ENCODE measurements around the gene GSTM1.

GSTM1 gene

DNA sequence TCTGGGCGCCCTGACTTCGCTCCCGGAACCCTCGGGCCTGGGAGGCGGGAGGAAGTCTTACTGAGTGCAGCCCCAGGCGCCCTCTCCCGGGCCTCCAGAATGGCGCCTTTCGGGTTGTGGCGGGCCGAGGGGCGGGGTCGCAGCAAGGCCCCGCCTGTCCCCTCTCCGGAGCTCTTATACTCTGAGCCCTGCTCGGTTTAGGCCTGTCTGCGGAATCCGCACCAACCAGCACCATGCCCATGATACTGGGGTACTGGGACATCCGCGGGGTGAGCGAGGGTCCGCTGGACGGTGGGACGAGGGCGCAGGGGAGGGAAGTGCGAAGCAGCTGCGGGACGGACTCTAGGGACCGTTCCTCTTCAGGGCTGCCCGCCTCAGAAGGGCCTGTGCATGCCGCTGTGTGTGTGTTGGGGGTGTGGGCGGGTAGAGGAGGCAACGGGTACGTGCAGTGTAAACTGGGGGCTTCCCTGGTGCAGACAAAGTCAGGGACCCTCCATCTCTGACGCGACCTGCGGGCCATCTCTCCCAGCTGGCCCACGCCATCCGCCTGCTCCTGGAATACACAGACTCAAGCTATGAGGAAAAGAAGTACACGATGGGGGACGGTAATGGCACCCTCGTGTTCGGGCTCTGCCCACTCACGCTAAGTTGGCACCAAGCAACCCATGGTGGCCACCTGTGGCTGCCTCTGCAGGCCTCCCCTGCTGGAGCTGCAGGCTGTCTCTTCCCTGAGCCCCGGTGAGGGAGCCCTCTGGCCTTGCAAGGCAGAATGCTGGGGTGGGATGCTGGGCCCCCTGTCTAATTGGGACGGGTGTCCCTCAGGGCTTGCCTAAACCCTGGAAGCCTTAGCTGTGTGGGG lies at the start of gene GSTM1:
TSS of gene GSTM1 (plus strand) at position 177 of the 859 bp plus-strand sequence. CDS start at position 234, 57 bp downstream.
- DNase-seq = no peak

DNA sequence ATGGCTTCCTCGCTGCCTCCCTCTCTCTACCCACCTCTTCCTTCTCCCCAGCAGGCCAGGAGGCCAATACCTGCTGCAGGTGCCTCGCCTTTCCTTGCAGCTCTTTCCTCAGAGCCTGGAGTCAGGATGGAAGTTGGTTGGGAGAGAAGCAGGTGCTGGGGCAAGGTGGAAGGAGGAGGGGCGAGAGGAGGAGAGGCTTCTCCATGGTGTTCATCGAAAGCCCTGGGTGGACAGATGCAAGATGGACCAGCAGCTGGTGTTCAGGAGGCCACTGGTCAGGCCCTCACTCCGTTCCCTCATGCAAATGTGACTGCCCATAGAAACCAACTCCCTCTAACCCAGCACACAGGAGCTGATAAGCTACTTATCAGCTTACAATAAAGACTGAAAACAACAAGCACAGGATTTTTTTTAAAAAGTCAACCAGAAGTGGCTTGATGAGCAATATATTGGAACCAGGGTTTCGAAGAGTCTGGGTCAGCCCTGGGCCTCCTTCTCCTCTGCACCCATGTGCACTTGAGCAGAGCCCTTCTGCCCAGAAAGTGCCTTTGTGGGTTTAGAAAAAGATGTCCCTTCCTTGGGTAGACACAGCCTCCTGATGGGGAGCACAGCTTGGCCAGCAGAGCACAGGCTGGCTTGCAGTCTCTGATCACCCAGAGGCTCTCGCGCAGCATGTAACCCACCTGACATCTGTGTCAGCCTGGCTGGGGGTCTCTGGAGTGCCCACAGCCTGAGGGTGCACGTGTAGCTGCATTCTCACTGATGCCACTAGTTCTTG lies 48.4 kb upstream of the GSTM1 start:
- DNase-seq = no peak

DNA sequence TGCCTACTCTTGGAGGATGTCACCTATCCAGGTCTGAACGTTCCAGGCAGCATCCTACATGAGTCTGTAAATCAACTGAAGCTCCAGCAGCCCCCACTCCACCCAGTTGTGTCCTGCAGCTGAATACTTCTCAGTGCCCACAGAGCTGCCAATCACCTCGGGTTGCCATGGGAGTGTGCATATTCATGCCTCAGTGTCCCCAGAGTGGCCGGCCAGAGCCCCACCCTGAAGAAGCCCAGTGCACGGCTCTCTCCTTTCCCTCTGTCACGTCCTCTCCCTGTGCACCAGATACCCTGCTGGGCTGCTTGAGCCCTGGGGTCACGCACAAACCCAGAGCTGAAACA lies 47.8 kb upstream of the GSTM1 start:
- DNase-seq = no peak

DNA sequence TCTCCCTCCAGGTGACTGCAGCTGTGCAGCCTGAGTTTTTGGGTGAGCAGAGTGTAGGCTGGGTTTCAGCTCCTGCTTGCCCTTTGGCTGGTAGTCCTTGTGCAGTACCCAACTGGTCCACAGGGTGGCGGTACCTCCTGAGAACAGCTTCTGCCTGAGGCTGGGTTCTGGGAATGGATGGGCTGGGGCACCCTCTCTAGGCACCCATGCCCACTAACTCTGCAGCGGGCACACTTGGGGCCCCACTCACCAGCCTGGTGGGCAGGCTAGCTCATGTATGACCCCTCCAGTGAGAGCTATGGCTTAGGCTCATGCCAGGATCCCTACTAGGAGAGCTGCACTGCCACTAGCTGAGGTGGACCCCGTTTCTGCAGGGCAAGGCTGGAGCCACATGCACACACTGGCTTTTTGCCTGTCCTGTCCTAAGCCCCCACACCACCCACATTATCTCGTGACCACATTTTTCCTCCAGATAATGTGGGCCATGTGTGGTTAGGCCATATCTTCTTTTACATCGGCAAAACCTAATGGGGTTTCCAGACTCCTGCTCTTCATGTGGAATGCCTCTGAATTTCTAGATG lies 47.2 kb upstream of the GSTM1 start:
- peak; percentile 54 for DNase-seq

- no peak for DNase-seq
Measured at GRCh38 chr1:109641078-109641740, 46.4 kb upstream of the GSTM1 start.

GRCh38 chr1:109641861-109642260 lies 45.8 kb upstream of the GSTM1 start:
- DNase-seq = no peak

GRCh38 chr1:109642626-109643025 lies 45.0 kb upstream of the GSTM1 start:
- DNase-seq = no peak

DNA sequence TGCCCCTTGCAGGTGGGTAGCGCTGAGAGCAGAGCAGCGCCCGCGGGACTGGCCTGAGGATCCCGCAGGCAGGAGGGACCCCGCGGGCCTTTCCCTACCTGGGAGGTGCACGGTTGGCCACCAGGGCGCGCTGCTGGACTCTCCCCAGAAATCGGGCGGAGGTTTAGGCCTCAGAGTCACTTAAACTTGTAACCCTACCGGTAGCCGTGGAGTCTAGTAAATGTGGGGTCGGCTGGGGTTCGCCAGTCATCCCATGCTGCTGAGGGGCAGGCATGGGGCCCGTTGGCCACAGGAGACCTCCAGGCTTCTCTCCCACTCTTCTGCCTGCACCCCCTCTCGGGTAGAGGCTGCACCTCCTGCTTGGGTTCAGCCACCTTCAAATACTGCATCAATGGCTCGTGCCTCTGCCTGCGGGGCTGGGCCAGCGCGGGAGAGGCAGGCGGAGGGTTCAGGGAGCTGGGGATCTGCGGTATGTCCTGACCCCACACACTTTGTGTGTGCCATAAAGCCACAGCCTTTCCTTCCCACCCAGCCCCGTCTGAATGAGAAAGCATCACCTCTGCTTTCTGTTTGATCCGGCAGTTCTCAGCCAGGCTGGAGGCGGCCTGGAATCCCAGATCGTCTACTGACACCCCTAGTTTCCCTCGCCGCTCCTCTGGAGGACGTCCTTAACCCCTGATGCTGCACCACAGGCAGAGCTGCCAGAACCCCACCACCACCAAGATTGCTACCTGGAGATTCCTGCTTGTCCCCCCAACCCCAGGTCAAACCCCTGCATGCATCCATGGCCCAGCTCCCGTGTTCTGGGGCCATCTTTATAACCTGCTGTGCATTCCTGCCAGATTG lies 44.0 kb upstream of the GSTM1 start:
- no peak for DNase-seq

DNA sequence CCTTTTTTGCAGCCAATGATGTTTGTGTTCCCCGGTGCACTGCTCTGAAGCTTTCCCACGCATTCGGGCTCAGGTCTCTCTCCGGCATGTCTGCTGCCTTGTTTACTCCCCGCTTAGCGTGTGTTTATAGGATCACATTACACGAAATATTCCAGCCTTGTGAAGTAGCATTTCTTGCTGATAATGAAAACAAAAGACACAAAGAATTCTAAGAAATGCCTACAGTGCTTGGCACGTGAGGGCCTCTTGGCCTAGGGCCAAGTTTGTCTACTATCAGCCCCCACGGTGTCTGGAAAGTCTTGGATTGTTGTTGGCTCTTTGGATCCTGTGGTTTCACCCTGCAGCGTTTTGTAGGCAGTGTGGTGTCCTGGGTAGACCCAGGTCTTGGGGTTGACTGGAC lies 42.9 kb upstream of the GSTM1 start:
- DNase-seq = no peak

DNA sequence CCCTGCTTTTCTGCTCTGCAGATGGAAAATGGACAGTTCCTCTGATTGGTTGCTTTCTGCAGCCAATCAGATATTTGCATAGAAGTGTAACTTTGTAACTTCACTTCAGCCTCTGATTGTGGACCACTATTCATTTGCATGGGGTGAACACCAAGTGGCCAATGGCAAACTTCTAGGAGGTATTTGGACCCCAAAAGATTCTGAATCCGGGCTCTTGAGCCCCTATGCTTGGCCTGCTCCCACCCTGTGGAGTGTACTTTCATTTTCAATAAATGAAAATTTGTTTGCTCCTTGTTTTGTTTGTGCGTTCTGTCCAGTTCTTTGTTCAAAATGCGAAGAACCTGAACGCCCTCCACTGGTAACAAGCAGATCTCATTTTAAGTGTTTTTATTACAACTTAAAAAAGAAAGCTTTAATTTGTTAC lies 38.1 kb upstream of the GSTM1 start:
- DNase-seq = no peak

DNA sequence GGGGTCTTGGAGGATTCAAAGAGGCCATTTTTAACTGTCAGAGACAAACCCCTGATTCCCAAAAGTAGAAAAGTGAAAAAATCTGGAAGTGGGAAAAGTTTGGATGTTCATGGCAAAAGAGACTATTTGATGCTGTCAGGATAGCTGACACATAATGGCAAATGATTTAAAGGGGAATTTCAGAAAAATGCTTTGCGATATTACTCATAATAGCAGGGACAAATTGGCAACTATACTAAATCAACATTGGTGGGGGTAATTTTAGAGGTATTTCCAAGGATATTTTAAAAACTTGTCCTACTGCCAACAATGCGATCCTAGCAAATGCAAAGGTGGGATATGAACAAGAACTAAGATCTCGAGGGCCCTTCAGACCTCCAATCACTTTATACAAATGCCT lies 37.0 kb upstream of the GSTM1 start:
- DNase-seq = no peak

DNA sequence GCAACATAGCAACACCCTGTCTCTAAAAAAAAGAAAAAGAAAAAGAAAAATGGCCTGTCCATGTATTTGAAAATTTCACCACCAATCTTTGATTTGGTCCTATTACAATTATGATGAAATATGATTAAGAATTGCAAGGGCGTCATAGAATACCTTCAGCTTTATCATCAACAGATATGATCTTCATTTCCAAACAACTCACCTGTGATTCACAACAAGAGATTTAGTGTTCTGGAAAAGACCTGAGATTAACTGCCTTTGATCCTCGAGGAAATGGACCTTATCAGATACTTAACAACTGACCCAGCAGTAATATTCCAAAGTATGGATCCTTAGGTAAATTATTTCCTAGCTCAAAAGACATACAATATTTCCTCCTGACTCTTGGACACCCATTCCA lies 35.2 kb upstream of the GSTM1 start:
- no peak for DNase-seq

DNA sequence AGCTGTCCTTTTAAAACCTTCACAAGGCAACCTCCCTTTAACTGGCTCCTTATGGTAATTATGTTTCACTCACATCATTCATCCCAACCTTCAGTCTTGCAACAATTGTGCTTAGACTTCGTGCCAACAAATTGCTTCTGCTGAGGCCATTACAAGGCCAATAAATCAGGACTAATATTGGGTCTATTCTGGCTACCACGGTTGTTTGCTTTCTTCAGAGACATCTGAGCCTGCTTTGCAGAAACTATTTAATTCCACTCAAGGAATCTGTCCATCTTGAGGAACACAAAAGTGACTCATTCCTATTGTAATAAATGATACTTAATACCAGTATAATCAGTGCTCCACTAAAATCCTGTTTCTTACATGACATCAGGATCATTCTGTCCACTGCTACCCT lies 34.3 kb upstream of the GSTM1 start:
- DNase-seq = no peak

DNA sequence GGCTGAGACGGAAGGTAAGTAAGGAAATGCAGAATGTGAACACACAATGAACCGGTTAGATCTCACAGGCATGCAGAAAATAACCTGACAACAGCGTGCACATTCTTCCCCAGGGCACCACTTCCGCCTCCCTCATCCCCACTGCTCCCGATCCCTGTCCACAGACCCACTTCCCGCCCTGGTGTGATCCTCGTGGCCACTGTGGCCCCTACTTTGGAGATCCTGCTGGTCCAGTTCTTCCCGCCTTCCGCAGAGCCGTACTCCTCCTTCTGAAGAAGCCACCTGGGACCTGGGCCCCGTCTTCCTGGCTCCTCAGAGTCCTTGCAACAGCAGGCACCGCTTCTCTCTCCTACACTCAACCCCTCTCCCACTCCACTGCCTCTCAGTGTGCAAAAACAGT lies 33.1 kb upstream of the GSTM1 start:
- no peak for DNase-seq

DNA sequence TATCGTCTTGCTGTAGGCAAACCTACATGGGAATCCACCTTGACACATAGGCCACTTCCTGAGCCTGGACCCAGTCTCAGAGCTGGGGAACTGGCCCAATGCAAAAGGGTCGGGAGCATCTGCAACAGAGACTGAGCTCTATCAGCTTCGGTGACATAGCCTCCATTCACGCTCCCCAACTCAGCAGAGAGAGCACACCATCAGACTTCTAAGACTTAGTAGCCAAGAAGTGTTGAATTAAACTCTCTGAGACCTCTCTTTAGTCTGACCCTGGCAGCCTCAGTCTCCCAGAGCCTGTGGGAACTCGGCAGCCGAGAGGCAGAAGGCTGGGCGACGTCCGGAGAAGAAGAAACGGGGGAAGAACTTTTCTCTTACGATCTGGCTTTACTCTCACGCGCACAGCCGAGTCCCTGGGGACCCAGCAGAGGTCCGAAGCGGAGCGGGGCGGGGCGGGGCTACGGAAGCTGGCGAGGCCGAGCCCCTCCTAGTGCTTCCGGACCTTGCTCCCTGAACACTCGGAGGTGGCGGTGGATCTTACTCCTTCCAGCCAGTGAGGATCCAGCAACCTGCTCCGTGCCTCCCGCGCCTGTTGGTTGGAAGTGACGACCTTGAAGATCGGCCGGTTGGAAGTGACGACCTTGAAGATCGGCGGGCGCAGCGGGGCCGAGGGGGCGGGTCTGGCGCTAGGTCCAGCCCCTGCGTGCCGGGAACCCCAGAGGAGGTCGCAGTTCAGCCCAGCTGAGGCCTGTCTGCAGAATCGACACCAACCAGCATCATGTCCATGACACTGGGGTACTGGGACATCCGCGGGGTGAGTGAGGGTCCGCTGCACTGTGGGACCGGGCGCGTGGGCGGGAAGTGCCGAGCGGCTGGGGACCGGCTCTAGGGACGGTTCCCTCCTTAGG lies 31.8 kb upstream of the GSTM1 start, which contains the start of gene GSTM4:
TSS of gene GSTM4 (plus strand) at position 485 of the 905 bp plus-strand sequence. CDS start at position 776, 291 bp downstream.
- DNase-seq = no peak

DNA sequence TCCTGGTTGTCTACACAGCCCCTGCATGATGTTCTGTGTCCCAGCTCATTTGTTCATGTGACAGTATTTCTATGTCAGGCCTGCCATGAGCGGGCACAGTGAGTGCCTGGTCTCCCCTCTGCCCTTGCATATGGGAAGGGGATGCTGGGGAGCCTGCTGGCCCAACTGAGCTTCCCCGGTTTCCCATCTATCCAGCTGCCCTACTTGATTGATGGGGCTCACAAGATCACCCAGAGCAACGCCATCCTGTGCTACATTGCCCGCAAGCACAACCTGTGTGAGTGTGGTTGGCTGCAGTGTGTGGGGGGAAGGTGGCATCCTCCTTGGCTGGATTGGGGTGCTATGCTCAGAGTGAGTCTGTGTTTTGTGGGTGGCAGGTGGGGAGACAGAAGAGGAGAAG lies 30.2 kb upstream of the GSTM1 start:
- no peak for DNase-seq

DNA sequence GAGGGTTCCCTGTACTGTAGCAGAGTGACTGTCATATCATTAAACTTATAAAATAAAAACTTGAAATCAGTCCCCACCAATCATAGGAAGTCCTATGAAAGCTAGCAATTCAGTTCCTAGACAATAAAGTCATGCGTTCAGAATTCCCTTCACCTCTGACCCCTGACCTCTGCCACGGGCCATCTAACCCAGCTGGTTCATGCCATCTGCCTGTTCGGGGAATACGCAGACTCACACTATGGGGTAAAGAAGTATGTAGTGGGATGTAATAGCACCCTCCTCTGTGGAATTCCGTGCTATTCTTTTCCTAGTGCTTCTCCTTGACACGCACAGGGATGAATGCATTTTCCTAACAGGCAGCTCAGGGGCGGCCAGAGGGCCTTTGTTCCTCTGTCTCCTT lies 29.6 kb upstream of the GSTM1 start:
- no peak for DNase-seq

DNA sequence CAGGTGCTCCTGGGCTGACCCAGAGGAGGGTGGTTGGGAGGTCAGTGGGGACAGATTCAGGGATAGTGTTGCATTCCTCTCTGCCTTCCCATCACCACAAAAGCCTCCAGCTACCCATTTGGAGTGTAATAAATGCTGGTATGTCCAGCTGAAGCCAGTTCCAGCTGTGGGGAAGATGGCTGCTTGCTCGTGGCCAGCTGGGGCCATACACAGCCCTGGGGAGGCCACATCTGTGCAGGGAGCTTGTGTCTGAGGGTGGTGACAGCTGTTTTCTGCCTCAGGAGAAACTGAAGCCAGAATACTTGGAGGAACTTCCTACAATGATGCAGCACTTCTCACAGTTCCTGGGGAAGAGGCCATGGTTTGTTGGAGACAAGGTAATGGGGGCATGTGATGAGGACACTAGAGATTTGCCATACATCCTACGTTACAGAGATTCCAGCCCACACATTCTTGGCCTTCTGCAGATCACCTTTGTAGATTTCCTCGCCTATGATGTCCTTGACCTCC lies 29.0 kb upstream of the GSTM1 start:
- no peak for DNase-seq

GRCh38 chr1:109659145-109659544 lies 28.5 kb upstream of the GSTM1 start:
- no peak for DNase-seq

DNA sequence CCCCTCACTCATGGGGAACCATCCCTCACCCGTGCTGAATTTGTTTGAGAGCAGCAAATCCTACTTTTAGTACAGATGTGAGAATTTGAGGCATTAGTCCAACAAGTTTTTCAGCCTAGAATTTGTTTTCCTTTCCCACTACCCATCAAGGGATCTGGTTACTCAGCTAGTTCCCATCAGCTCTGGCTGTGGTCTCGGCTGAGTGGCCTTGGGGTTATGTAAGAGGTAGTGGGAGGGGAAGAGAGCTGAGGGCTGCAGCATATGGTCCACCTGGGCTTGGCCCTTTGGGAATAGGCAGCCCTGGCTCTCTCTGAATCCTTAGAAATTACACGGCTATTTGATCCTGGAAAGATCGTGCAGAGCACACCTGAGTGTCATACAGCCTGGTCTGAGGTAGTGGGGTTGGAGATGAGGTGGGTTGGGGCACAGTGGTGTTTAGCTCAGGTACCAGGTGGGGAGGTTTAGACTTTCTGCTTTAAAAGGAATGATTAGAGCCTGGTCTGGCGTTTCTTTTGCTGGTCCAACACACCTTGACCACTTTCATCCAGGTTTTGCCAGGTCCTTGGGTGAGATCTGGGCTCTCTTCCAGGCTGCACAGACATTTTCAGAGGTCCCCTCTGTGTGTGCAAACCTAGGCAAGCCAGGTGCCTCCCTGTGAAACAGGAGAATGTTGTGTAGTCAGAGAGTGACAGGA lies 27.5 kb upstream of the GSTM1 start:
- DNase-seq = no peak
